HG02763 (cell line): ENCODE data around the gene LAMB1.

Experiments used
- ATAC-seq: cut with Tn5 transposase; IDR thresholded peaks from one replicate; pipeline ENCODE4 v1.9.1; 2021; ENCODE audit warnings: mild to moderate bottlenecking, moderate library complexity; ENCODE audit not compliant: unreplicated experiment

Gene LAMB1

DNA sequence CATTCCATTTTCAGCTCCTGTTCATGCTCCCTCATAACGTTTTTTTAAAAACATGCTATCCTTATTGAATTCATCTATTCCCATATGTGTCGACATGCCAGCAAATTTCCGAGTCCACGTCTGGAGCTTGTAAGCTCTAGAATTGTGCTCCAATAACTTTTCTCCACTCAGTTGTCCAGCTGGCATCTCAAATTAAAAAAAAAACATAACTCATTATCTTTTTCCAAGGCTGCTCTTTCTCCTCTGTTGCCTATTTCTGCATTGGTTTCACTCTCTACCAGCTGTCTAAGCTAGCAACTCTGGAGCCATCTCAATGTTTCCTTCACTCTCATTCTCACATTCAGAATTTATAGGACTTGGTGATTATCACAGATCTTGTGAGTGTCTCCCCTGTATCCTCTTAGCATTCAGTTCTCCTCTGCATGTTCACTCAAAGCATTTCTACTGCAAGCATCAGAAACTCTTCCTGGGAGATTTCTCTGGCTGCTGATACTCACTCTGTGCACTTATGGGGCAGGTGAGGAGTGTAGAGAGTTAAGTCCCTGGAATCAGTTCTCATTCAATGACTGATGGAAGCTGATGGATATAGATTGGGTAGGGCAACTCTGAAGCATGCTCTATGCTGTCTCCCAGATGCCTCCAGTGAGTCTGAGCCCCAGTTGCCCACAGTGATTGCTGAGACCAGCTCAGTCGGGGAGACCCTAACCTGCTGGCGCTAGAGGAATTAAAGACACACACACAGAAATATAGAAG lies 118.7 kb downstream of the LAMB1 start:
- ATAC-seq: no peak

- ATAC-seq: no peak
Observed at GRCh38 chr7:107882766-107883165, 120.2 kb downstream of the LAMB1 start.

DNA sequence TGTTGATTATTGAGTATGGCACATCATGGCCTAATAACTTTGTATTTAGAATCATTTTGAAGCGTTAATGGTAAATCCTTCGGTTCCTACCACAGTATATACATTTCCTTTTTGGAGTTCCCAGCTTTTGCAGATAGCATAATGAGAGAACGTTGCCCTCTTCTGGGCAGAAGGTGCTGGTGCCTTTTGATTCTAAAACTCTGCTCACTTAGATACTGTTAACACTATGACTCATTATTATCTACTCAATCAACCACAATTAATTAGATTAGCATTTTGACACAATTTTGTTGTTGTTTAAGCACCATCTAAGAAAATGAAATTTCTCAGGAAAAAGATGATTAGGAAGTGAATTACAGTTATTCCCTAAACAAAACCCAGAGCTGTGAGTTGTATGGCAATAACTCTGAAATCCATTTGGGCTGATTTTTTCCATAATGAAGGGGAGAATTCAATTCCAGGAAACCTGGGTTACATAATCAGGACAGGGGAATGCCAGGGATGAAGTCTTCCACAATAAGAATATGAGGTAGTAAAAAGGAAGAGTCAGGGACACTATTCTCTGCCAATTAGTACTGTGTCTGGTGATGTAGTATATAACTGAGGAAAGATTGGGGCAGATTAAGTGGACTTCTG lies 123.4 kb downstream of the LAMB1 start:
- peak; percentile 63 for ATAC-seq

GRCh38 chr7:107878636-107879035 lies 124.3 kb downstream of the LAMB1 start:
- no peak for ATAC-seq

GRCh38 chr7:107877731-107878382 lies 125.1 kb downstream of the LAMB1 start:
- ATAC-seq: no peak

GRCh38 chr7:107876916-107877315 lies 126.0 kb downstream of the LAMB1 start:
- ATAC-seq: no peak

DNA sequence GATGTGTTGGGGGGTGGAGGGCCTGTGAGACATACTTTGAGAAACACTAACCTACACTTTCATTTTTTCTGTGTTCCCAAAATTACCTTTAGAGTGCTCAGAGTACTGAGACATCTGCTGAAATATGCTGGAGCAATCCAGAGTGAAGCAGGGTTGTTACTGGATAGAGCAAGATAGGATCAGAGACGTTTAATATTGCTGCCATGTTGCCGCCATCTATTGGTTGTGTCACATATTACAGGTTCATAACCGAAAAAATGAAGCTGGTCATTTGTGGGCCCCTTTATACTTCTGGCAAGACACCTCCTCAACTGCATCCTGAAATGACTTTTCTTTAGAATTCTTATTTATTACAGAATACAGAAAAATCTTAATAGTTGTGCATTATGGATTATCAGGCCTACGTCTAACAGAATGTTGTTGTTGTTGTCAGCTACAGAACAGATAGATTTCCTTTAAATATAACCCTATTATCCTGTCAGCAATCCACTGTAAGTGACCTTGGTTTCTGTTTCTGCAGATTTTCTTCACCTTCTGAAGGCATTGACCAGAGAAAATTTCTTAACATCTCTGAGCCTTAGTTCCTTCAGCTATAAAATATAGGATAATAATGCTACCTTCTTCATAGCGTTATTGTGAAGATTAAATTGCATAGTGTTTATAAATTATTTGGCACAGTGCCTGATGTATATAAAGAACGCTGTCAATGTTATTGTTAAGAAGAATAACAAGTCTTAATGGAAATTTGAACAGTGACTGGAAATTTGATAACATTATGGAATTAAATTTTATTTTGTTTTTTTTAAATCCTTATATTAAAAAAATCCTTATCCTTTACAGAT lies 128.1 kb downstream of the LAMB1 start:
- ATAC-seq: peak; percentile 48

GRCh38 chr7:107874111-107874510 lies 128.8 kb downstream of the LAMB1 start:
- no peak for ATAC-seq
